Mesendoderm (in vitro differentiated cells): ENCODE measurements around the gene C11orf91.
"Not testable (repeated sequence)": the region's sequence is repeated elsewhere in the genome, so short reads cannot be mapped to it uniquely, and the experiment has no call there.

Source experiments
- DNase-seq: peaks from one replicate; pipeline ENCODE4 v3.0.0; 2013
- H2AK5ac ChIP-seq: 2 replicates; pipeline ENCODE4 v1.6.1; 2013; ENCODE audit warnings: low read length, inconsistent platforms
- H2BK120ac ChIP-seq: 2 replicates; pipeline ENCODE4 v1.6.1; 2013; ENCODE audit warnings: low read depth, mild to moderate bottlenecking, low read length, moderate library complexity, mixed read lengths
- H2BK15ac ChIP-seq: replicated peaks from 2 replicates; pipeline ENCODE4 v1.6.1; 2013; ENCODE audit warnings: low read depth, mild to moderate bottlenecking, moderate library complexity
- H2BK5ac ChIP-seq: 2 replicates; pipeline ENCODE4 v1.6.1; 2013; ENCODE audit warnings: low read length, inconsistent platforms
- H3K18ac ChIP-seq: 2 replicates; pipeline ENCODE4 v1.6.1; 2013; ENCODE audit warnings: mild to moderate bottlenecking, low read length, mixed read lengths
- H3K23ac ChIP-seq: one replicate; pipeline ENCODE4 v1.6.1; 2013; ENCODE audit warnings: low read length
- H3K27ac ChIP-seq: 2 replicates; pipeline ENCODE4 v1.5.1; 2013; ENCODE audit warnings: low read depth, mild to moderate bottlenecking, inconsistent platforms, low read length, moderate library complexity
- H3K27me3 ChIP-seq: 2 replicates; pipeline ENCODE4 v1.6.1; 2013; ENCODE audit warnings: low read length, control low read depth, mild to moderate bottlenecking, inconsistent platforms; ENCODE audit not compliant: insufficient read depth, poor library complexity
- H3K36me3 ChIP-seq: 2 replicates; pipeline ENCODE4 v1.6.1; 2013; ENCODE audit warnings: low read length, inconsistent platforms; ENCODE audit not compliant: control insufficient read depth, insufficient read depth
- H3K4ac ChIP-seq: one replicate; pipeline ENCODE4 v1.6.1; 2013; ENCODE audit warnings: low read depth, mild to moderate bottlenecking, low read length, moderate library complexity
- H3K4me1 ChIP-seq: 2 replicates; pipeline ENCODE4 v1.6.1; 2013; ENCODE audit warnings: low read depth, low read length, inconsistent platforms; ENCODE audit not compliant: control insufficient read depth
- H3K4me2 ChIP-seq: 2 replicates; pipeline ENCODE4 v1.6.1; 2013; ENCODE audit warnings: low read length
- H3K4me3 ChIP-seq: 2 replicates; pipeline ENCODE4 v1.5.1; 2013; ENCODE audit warnings: mild to moderate bottlenecking, low read length
- H3K56ac ChIP-seq: one replicate; pipeline ENCODE4 v1.6.1; 2013; ENCODE audit warnings: low read length
- H3K79me1 ChIP-seq: 2 replicates; pipeline ENCODE4 v1.6.1; 2013; ENCODE audit warnings: low read length, inconsistent platforms
- H3K79me2 ChIP-seq: 2 replicates; pipeline ENCODE4 v1.6.1; 2013; ENCODE audit warnings: mild to moderate bottlenecking, low read length; ENCODE audit not compliant: control insufficient read depth, insufficient read depth
- H3K9ac ChIP-seq: 2 replicates; pipeline ENCODE4 v1.6.1; 2013; ENCODE audit warnings: low read length, inconsistent platforms
- H4K5ac ChIP-seq: one replicate; pipeline ENCODE4 v1.6.1; 2013; ENCODE audit warnings: low read length
- H4K8ac ChIP-seq: one replicate; pipeline ENCODE4 v1.6.1; 2013; ENCODE audit warnings: low read depth, mild to moderate bottlenecking, control low read depth, low read length, moderate library complexity
- WGBS: extraction: QIAGEN DNeasy Blood & Tissue Kit; methylation state at CpG from one replicate; pipeline ENCODE4 v1.1.7; 2013; ENCODE audit warnings: low lambda C conversion rate, missing lambda C conversion rate; ENCODE audit not compliant: insufficient coverage; ENCODE audit errors: extremely low coverage; 5-methylcytosine and 5-hydroxymethylcytosine counted together

Gene C11orf91

GRCh38 chr11:33664827-33665226 is 35.8 kb downstream of the C11orf91 start:
- no peak overlapping the region for H4K8ac ChIP-seq
- no peak overlapping the region for H3K23ac ChIP-seq
- no peak overlapping the region for H3K27ac ChIP-seq
- no peak overlapping the region for H3K18ac ChIP-seq
- H3K4me2 ChIP-seq, result no peak overlapping the region
- H3K4ac ChIP-seq, result no peak overlapping the region
- no peak for DNase-seq
- H3K56ac ChIP-seq, result no peak overlapping the region
- H3K4me1 ChIP-seq, result no peaks in the 10 kb centered on the region
- H2BK15ac ChIP-seq, result no peak overlapping the region
- no peak overlapping the region for H3K9ac ChIP-seq
- no peak overlapping the region for H2BK5ac ChIP-seq
- WGBS, result no CpG with 5 or more reads among the region's 4 CpGs
- no peak overlapping the region for H2AK5ac ChIP-seq
- no peaks in the 10 kb centered on the region for H3K36me3 ChIP-seq
- no peak overlapping the region for H3K4me3 ChIP-seq
- H4K5ac ChIP-seq, result no peak overlapping the region
- H3K79me1 ChIP-seq, result no peaks in the 10 kb centered on the region
- no peaks in the 10 kb centered on the region for H3K79me2 ChIP-seq
- H3K27me3 ChIP-seq, result no peaks in the 10 kb centered on the region
- no peak overlapping the region for H2BK120ac ChIP-seq

- H3K9ac ChIP-seq, result no peak overlapping the region
- no peak overlapping the region for H2BK5ac ChIP-seq
- no peak overlapping the region for H3K23ac ChIP-seq
- no CpG with 5 or more reads among the region's 6 CpGs for WGBS
- no peaks in the 10 kb centered on the region for H3K79me2 ChIP-seq
- H2BK15ac ChIP-seq, result no peak overlapping the region
- H3K27me3 ChIP-seq, result no peaks in the 10 kb centered on the region
- no peak overlapping the region for H3K18ac ChIP-seq
- no peak overlapping the region for H3K27ac ChIP-seq
- H3K4me3 ChIP-seq, result no peak overlapping the region
- H2BK120ac ChIP-seq, result no peak overlapping the region
- H4K8ac ChIP-seq, result no peak overlapping the region
- H3K4me1 ChIP-seq, result no peaks in the 10 kb centered on the region
- no peaks in the 10 kb centered on the region for H3K79me1 ChIP-seq
- no peak overlapping the region for H3K4me2 ChIP-seq
- H3K56ac ChIP-seq, result no peak overlapping the region
- H4K5ac ChIP-seq, result no peak overlapping the region
- no peak for DNase-seq
- H2AK5ac ChIP-seq, result no peak overlapping the region
- H3K36me3 ChIP-seq, result no peaks in the 10 kb centered on the region
- H3K4ac ChIP-seq, result no peak overlapping the region
These were observed 36.5 kb downstream of the C11orf91 start for GRCh38 chr11:33664166-33664565.

GRCh38 chr11:33663121-33663520 is 37.5 kb downstream of the C11orf91 start:
- no peak overlapping the region for H4K5ac ChIP-seq
- no peak overlapping the region for H3K56ac ChIP-seq
- no peak overlapping the region for H3K4me3 ChIP-seq
- H3K36me3 ChIP-seq, result no peaks in the 10 kb centered on the region
- no peaks in the 10 kb centered on the region for H3K27me3 ChIP-seq
- no peak overlapping the region for H3K4me2 ChIP-seq
- no peaks in the 10 kb centered on the region for H3K79me1 ChIP-seq
- H3K79me2 ChIP-seq, result no peaks in the 10 kb centered on the region
- no peak overlapping the region for H3K4ac ChIP-seq
- no peak overlapping the region for H3K27ac ChIP-seq
- H4K8ac ChIP-seq, result no peak overlapping the region
- no peak overlapping the region for H3K18ac ChIP-seq
- H2BK5ac ChIP-seq, result no peak overlapping the region
- no peak overlapping the region for H3K23ac ChIP-seq
- H2AK5ac ChIP-seq, result no peak overlapping the region
- no peak for DNase-seq
- no peaks in the 10 kb centered on the region for H3K4me1 ChIP-seq
- H2BK15ac ChIP-seq, result no peak overlapping the region
- no peak overlapping the region for H3K9ac ChIP-seq
- no peak overlapping the region for H2BK120ac ChIP-seq

GRCh38 chr11:33661526-33661925 is 39.1 kb downstream of the C11orf91 start:
- H3K4me3 ChIP-seq, H3K79me2 ChIP-seq, H2BK5ac ChIP-seq, H3K4ac ChIP-seq, H4K5ac ChIP-seq, H3K79me1 ChIP-seq, H2AK5ac ChIP-seq, H2BK15ac ChIP-seq, H3K4me2 ChIP-seq, H2BK120ac ChIP-seq, H3K56ac ChIP-seq, H3K36me3 ChIP-seq, H3K9ac ChIP-seq, H4K8ac ChIP-seq, H3K18ac ChIP-seq, H3K27me3 ChIP-seq, DNase-seq, H3K27ac ChIP-seq, H3K4me1 ChIP-seq, H3K23ac ChIP-seq: not testable (repeated sequence)
- no CpG with 5 or more reads among the region's 7 CpGs for WGBS

GRCh38 chr11:33660962-33661361 is 39.7 kb downstream of the C11orf91 start:
- Histone ChIP-seq H3K27ac (no peak overlapping the region), H3K23ac (no peak overlapping the region), H2BK120ac (no peak overlapping the region), H3K4me3 (no peak overlapping the region), H2BK15ac (no peak overlapping the region), H3K27me3 (no peaks in the 10 kb centered on the region), H3K79me1 (no peaks in the 10 kb centered on the region), H3K79me2 (no peaks in the 10 kb centered on the region), H2BK5ac (no peak overlapping the region), H3K36me3 (no peaks in the 10 kb centered on the region), H3K56ac (no peak overlapping the region), H4K8ac (no peak overlapping the region), H2AK5ac (no peak overlapping the region), H3K18ac (no peak overlapping the region), H3K9ac (no peak overlapping the region), H4K5ac (no peak overlapping the region), H3K4me2 (no peak overlapping the region), H3K4ac (no peak overlapping the region), H3K4me1 (no peaks in the 10 kb centered on the region)
- WGBS, result no CpG with 5 or more reads among the region's 4 CpGs
- no peak for DNase-seq

- WGBS, result no CpG with 5 or more reads among the region's 5 CpGs
- no peak overlapping the region for H2BK120ac ChIP-seq
- DNase-seq, result no peak
These were observed 41.1 kb downstream of the C11orf91 start for GRCh38 chr11:33659370-33660139.

More at GRCh38 chr11:33659370-33660139, 41.1 kb downstream of the C11orf91 start:
- no peak overlapping the region for H2AK5ac ChIP-seq
- no peak overlapping the region for H3K56ac ChIP-seq
- H4K5ac ChIP-seq, result no peak overlapping the region
- H3K79me1 ChIP-seq, result no peaks in the 10 kb centered on the region
- no peak overlapping the region for H2BK15ac ChIP-seq
- no peak overlapping the region for H4K8ac ChIP-seq
- H3K9ac ChIP-seq, result no peak overlapping the region
- H3K23ac ChIP-seq, result no peak overlapping the region
- H3K4me3 ChIP-seq, result no peak overlapping the region
- H3K4ac ChIP-seq, result no peak overlapping the region
- H3K79me2 ChIP-seq, result no peaks in the 10 kb centered on the region
- H3K36me3 ChIP-seq, result no peaks in the 10 kb centered on the region
- H3K4me2 ChIP-seq, result no peak overlapping the region
- no peak overlapping the region for H3K18ac ChIP-seq
- no peaks in the 10 kb centered on the region for H3K4me1 ChIP-seq
- no peak overlapping the region for H2BK5ac ChIP-seq
- no peak overlapping the region for H3K27ac ChIP-seq
- H3K27me3 ChIP-seq, result no peaks in the 10 kb centered on the region
